Stimulated activated CD4-positive, alpha-beta T cell treated with anti-CD3 and anti-CD28 coated beads, Interleukin-1b, Interleukin-23, amount 100 ng/mL, for 4 hours (primary cell): Measurements from ENCODE around the gene TEX2.
"Not testable (repeated sequence)": the region's sequence is repeated elsewhere in the genome, so short reads cannot be mapped to it uniquely, and the experiment has no call there.

Experiments used
- DNase-seq, 2 donors: peaks; one replicate each; pipeline ENCODE4 v3.0.0-alpha.2; 2020; ENCODE audit warnings: low read depth in 2 of 2

TEX2 gene

GRCh38 chr17:64213995-64214811 is 48.9 kb downstream of the TEX2 start:
- DNase-seq, result no peak

- DNase-seq, result no peak
These were observed 50.9 kb downstream of the TEX2 start for GRCh38 chr17:64212122-64212521.

DNA sequence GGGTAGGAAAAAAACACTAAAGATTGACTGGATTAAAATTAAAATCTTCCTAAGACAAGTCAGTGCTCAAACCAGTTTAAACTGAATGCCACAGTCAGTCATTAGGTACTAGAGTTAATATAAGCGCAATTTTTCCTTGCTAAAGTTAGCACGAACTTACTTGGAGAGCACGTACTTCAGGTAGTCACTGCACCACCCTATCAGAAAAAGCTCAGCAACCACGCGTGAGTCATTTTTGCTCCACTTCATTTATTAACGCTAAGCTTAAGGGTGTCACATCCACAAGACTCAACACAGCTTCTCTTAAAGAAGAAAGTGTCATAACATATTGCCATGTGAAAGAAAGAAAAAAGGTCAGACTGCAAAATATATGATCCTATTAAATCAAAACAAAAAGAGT is 53.1 kb downstream of the TEX2 start:
- no peak for DNase-seq

GRCh38 chr17:64209356-64209941 is 53.6 kb downstream of the TEX2 start:
- no peak for DNase-seq

- not testable (repeated sequence) for DNase-seq
These were observed 54.4 kb downstream of the TEX2 start for GRCh38 chr17:64208656-64209055.

DNA sequence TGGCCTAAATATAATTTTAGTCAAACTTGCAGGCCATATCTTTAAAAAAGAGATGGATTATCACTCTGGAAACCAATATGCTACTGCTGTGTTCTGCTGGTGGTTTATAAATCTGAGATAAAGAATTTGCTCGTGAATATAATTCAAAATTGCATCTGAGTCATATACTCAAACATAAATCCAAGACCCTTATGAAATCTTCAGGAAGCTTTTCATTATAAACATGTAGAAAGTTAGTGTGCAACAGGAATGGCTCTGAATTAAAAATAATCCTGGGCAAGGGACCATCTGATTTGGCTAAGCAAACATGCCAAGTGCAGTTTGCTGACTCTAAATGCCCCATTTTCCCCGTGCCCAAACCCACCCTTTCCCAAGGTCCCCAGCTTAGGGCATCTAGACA is 57.3 kb downstream of the TEX2 start:
- no peak for DNase-seq

DNA sequence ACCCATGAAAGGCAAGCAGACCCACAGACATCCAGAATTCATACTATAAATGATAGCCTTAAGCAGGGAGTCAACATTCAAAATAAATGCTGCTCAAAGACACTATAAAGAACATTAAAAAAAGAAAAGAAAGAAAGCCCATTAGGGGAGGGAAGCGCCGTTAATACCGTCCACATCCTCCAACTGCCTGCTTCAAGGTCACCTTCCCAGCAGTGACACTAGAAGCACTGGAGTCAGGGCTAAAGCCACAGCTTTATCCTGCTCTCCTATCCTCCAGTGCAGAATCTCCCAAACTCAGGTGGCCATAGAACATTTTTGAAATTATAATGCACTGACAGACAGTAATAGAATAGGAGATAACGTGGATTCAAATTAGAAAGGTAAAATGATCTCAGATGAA is 59.4 kb downstream of the TEX2 start:
- no peak for DNase-seq

DNA sequence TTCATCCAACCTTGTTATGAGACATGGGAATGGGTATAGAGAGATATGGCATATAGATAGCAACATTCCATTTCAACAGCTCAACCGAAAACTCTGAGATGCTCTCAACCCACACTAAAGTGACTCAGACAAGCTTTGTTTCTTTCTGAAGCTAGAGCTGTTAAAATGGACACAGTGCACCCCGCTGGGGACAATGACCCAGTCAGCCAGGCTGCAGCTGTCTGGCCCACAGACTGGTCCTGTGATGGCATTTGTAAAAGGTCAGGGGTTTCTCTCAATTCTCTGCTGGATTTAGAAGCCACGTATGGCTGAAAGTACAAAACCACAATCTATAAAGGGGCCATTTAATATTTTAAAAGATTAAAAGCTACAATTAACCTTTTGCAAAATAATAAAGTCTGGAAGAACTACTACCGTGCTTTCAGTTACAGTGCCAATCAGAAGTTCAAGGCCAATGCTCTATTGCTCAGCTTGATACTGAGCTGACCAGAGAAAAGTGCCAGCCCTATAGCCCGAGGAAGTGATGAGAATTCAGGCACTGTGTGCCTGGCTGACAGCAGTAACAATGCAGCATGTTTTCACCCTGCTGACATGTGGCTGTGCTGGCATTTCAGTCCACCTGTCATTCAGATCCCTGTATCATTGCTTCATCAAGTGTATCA is 60.2 kb downstream of the TEX2 start:
- DNase-seq, result no peak

DNA sequence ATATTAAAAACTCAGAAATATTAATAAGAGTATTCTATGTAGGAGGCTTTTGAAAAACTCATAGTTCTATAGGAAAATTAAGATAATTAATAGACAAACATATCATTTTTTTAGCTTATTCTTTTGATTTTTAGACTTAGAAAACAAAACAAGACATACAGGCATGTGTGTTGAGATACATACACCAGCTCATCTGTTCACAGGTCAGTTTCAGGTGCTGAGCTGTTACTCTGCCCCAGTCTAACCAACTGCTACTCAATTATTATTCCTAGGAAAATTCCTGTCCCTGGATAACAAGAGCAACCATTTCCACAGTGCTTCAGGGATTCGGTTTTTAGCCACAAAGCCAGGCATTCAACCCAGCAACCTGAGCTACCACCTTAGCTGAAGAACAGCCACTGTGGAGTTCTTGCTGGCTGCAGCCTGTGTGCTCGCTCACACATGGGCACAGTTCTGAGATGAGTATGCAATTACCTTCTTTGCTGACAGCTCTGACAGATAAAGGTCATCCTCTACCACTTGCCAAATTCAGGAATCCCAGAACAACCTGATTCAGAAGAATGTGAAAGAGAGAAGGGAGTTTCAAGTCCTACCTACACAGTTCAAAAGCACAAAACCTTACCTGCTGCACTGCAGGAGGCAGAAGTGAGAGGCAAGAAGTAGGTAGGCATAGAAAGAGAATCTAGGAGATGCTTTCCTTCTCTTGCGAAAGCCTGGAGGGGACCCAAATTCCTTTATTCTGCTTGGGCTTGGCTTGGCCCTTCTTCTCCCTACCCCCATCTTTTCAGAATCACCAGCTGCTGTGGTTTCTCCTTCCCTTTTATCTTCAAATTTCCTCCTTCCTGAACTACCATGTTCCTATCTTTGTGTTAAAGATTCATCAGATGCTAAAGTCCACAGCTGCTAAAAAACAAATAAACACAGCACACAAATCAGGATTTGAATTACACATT is 62.7 kb downstream of the TEX2 start:
- no peak for DNase-seq

DNA sequence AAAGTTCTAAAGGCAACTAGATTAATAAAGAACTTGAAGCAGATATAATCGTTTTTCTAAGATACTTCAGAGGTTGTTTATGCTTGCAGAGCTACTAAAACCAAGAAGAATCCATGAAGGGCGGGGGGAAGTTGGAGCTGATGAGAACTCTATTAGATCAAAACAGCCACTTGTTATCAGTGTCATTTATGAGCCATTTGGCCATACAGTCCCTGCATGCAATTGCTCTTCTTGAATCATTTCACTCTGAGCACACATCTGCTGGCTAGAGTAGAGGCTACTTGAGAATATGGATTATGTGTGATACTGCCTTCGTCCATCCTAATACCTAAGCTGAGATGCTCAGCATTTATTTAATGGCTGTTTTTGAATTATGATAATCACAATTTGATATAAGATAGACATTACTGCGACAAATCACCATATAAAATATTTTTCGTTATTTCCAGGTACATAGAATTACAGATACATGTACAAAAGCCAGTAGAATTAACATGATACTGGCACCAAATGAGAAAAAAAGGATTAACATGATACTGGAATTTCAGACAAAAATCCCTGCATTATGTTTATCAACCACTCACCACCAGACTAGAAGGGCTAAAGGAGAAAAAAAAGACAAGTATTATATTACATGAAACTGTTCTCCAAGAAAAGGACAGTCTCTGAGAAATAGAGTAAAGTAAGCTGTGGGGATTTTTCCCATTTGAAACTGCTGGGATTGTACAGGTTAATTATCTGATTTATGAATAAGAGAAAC is 64.5 kb downstream of the TEX2 start:
- no peak for DNase-seq

- no peak for DNase-seq
These were observed 66.5 kb downstream of the TEX2 start for GRCh38 chr17:64196601-64197000.

DNA sequence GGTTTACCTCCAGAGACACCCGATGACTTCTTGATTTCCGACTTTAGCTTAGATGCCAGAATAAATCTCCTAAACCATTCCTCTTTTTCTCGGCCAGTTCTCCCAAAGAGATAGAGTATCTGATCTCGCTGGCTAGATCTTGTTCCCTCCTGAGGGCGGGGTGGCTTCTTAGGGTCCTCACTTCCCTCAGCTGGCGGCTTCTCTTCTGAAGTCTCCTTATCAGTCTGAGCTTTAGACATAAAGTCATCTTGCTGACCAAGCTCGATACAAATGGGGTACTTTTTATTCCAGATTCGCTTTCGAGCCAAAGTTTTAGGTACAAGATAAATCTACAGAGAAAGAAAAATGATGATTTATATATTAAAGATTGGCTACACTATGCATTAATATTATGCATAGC is 69.5 kb downstream of the TEX2 start:
- no peak for DNase-seq

GRCh38 chr17:64192589-64192988 is 70.5 kb downstream of the TEX2 start:
- no peak for DNase-seq

DNA sequence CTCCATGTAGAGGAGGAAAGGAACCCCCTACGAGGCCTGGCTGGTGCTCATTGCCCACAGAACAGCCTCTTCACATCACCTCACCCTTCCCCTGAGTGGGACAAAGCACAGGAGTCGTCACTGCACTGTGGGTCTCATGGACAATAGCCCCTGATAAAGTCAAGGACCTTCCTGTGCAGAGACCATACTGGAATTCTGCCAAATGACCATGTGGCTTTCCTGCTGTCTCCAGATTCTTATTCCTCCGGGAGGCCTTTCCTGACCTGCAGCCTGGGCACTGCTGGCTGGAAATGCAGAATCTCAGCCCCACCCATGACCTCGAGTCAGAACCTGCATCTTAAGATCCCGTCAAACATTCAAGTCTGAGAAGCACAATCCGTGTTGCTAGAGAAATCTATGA is 72.6 kb downstream of the TEX2 start:
- DNase-seq, result no peak

DNA sequence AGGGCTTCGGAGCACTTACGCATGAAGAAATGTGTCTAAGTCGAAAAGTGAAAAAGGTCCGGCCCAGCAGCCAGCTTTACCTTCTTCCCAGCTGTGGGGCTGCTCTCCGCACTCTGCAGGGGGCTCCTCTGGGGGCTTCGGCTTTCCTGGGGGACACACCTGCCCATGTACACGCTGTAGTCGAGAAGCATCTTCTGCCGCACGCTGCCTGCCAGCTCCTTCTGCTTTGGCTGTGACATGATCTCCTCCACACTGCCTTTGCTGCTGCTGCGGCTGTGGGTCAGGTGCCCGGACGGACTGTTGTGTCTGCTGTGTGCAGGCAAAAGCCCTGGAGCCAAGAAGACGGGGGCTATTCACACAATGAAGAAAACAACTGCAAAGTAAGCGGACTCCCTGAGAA is 75.0 kb downstream of the TEX2 start:
- DNase-seq, result no peak

DNA sequence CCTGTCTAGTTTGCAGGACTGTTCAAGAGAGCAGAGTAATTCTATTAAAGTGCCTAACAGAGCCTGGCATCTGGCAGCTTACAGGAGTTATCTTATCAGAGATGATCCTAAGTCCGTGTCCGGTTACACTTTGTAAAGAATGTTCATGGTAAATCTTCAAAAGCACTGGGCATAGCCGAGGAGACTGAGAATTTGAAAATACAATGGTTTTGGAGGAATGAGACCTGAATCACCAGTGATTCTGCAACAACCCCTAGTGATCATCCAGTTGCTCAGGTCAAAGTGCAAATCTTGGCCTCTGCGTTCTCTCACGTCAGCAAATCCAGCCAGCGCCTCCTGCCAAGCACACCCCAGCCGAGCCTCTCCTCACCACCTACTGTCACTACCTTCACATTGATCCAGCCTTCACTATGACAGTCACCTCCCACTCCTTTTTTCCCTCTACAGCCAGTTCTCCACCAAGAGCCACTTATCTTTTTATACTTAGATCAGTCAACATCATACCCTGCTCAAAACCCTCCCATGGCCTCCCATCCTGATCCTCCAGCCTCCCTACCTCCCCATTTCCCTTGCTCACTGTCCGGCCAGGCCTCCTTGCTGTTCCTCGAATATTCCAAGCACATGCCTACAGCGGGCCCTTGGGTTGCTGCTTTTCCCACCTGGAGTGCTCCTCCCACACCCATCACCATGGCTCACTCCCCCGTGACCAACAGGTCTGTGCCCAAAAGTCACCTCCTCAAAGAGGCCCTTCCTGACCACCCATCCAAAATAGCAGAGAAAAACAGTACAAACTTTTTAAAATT is 75.8 kb downstream of the TEX2 start:
- DNase-seq, result no peak

GRCh38 chr17:64186171-64187092 is 76.6 kb downstream of the TEX2 start:
- DNase-seq, result no peak

GRCh38 chr17:64185557-64185956 is 77.5 kb downstream of the TEX2 start:
- not testable (repeated sequence) for DNase-seq

DNA sequence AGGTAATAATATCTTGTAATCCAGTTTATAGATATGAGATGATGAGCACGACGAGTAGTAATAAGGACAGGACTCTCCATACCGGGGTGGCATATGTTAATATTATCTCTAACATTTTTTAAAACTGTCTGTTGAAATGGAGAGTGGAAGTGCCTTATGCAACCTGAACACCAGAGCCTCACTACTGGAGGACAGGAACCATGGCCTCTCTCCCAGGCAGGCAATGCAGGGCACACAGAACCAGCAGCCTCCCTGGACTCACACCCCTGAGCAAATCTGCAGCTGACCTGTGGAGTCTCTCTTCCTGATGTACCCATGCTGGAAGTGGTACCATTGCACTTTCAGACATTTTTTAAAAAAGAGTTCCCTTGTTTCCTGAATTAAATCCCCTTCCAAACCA is 78.0 kb downstream of the TEX2 start:
- DNase-seq, result no peak
